Measurements from ENCODE around the gene ATP9B. TPM values are rescaled to one million over a fixed set of nuclear protein-coding genes. Genes with fewer than 3 reads are reported as not detected.
"Not testable (repeated sequence)": the region's sequence is repeated elsewhere in the genome, so short reads cannot be mapped to it uniquely, and the experiment has no call there.

The ATP9B gene
- total RNA-seq, 2 donors from 2014 or later, result 29.1 to 38.1 TPM

- Mint-ChIP-seq H3K27me3 (ENCODE audit: insufficient read depth) (no peaks in the 10 kb centered on the region), H3K4me3 (no peak overlapping the region), H3K9me3 (peaks cover 65% of the 10 kb centered on the region), H3K4me1 (peaks cover 2% of the 10 kb centered on the region), H3K36me3 (ENCODE audit: low read depth) (peaks cover 77% of the 10 kb centered on the region), H3K27ac (no peak overlapping the region)
- WGBS, 2 experiments (ENCODE audit: insufficient coverage in 1 of 2, insufficient read length in 1 of 2), result 89% methylated on average over 1 of the region's 1 CpG; no CpG with 5 or more reads in 1 of the 2 experiments
- Histone ChIP-seq H3K36me3 (ENCODE audit: control insufficient read depth, insufficient read depth, low read length) (peaks cover 5% of the 10 kb centered on the region), H3K9ac (ENCODE audit: extremely low read depth, low read length, poor library complexity, severe bottlenecking) (no peak overlapping the region), H3K4me1 (ENCODE audit: control insufficient read depth, insufficient read depth, low read length) (no peaks in the 10 kb centered on the region), H3K27ac (ENCODE audit: low read depth, low read length) (no peak overlapping the region), H3K4me3 (ENCODE audit: low read length) (no peak overlapping the region), H3K9me3 (ENCODE audit: control insufficient read depth, low read length) (peaks cover 12% of the 10 kb centered on the region), H3K27me3 (ENCODE audit: control insufficient read depth, insufficient read depth, low read length, poor library complexity, severe bottlenecking) (no peaks in the 10 kb centered on the region)
- DNase-seq, result no peak
- no peak for TF ChIP-seq CTCF (conservative IDR thresholded peaks at IDR 0.05)
These were observed 8.0 kb downstream of the ATP9B start for GRCh38 chr18:79077181-79077580.

- DNase-seq; H3K9ac ChIP-seq (ENCODE audit: extremely low read depth, low read length, poor library complexity, severe bottlenecking); H3K4me3 Mint-ChIP-seq; H3K4me1 Mint-ChIP-seq; H3K27ac Mint-ChIP-seq; H3K27me3 ChIP-seq (ENCODE audit: control insufficient read depth, insufficient read depth, low read length, poor library complexity, severe bottlenecking); H3K36me3 ChIP-seq (ENCODE audit: control insufficient read depth, insufficient read depth, low read length); H3K27ac ChIP-seq (ENCODE audit: low read depth, low read length); H3K4me3 ChIP-seq (ENCODE audit: low read length); H3K4me1 ChIP-seq (ENCODE audit: control insufficient read depth, insufficient read depth, low read length); H3K9me3 ChIP-seq (ENCODE audit: control insufficient read depth, low read length); H3K27me3 Mint-ChIP-seq (ENCODE audit: insufficient read depth): not testable (repeated sequence)
- H3K36me3 Mint-ChIP-seq (ENCODE audit: low read depth), result peaks cover 79% of the 10 kb centered on the region
- WGBS, 2 experiments (ENCODE audit: insufficient coverage in 1 of 2, insufficient read length in 1 of 2), result 89% methylated on average over 4 of the region's 5 CpGs; no CpG with 5 or more reads in 1 of the 2 experiments
- peaks cover 52% of the 10 kb centered on the region for H3K9me3 Mint-ChIP-seq
These were observed 9.6 kb downstream of the ATP9B start for GRCh38 chr18:79078791-79079190.

GRCh38 chr18:79092874-79093273, 23.7 kb downstream of the ATP9B start:
- no peak overlapping the region for H3K27ac Mint-ChIP-seq
- 87% methylated on average over 3 of the region's 3 CpGs; no CpG with 5 or more reads in 1 of the 2 experiments for whole genome bisulfite sequencing, 2 experiments (ENCODE audit: insufficient coverage in 1 of 2, insufficient read length in 1 of 2)

More at GRCh38 chr18:79092874-79093273, 23.7 kb downstream of the ATP9B start:
- Histone ChIP-seq H3K9me3 (ENCODE audit: control insufficient read depth, low read length) (peaks cover 5% of the 10 kb centered on the region), H3K4me3 (ENCODE audit: low read length) (no peak overlapping the region), H3K9ac (ENCODE audit: extremely low read depth, low read length, poor library complexity, severe bottlenecking) (no peak overlapping the region), H3K36me3 (ENCODE audit: control insufficient read depth, insufficient read depth, low read length) (no peaks in the 10 kb centered on the region), H3K27me3 (ENCODE audit: control insufficient read depth, insufficient read depth, low read length, poor library complexity, severe bottlenecking) (no peaks in the 10 kb centered on the region), H3K4me1 (ENCODE audit: control insufficient read depth, insufficient read depth, low read length) (no peaks in the 10 kb centered on the region), H3K27ac (ENCODE audit: low read depth, low read length) (no peak overlapping the region)
- no peak for DNase-seq
- TF ChIP-seq CTCF (conservative IDR thresholded peaks at IDR 0.05), result no peak
- Mint-ChIP-seq H3K4me3 (no peak overlapping the region), H3K36me3 (ENCODE audit: low read depth) (peaks cover 10% of the 10 kb centered on the region), H3K9me3 (peaks cover 4% of the 10 kb centered on the region), H3K27me3 (ENCODE audit: insufficient read depth) (no peaks in the 10 kb centered on the region), H3K4me1 (peaks cover 11% of the 10 kb centered on the region)

Measured in endodermal cell (in vitro differentiated cells).